HepG2 (cell line): Measurements from ENCODE around the gene ENTPD5. TPM values are rescaled to one million over a fixed set of nuclear protein-coding genes. Genes with fewer than 3 reads are reported as not detected.

Source experiments
- ARNT ChIP-seq: fragments of 450-650 bp; IDR thresholded peaks from 2 replicates; pipeline ENCODE4 v1.6.1; 2017
- BRD4 ChIP-seq: sonication (generic); formaldehyde crosslinking; IDR thresholded peaks from 2 replicates; pipeline ENCODE4 v1.4.0; 2020; ENCODE audit warnings: missing genetic modification reagents
- CC2D1A ChIP-seq: sonication (generic); formaldehyde crosslinking; IDR thresholded peaks from 2 replicates; pipeline ENCODE4 v1.8.1; 2023; ENCODE audit warnings: mild to moderate bottlenecking, missing genetic modification reagents
- CSRNP1 ChIP-seq: sonication (generic); formaldehyde crosslinking; IDR thresholded peaks from 2 replicates; pipeline ENCODE4 v1.8.1; 2023; ENCODE audit warnings: mild to moderate bottlenecking, missing genetic modification reagents
- GATAD2A ChIP-seq: IDR thresholded peaks from 2 replicates; pipeline ENCODE4 v1.6.1; 2016
- GLI4 ChIP-seq: sonication (generic); formaldehyde crosslinking; IDR thresholded peaks from 2 replicates; pipeline ENCODE4 v1.5.1; 2020; ENCODE audit warnings: missing genetic modification reagents, mild to moderate bottlenecking, moderate library complexity, borderline replicate concordance
- HMG20B ChIP-seq: conservative IDR thresholded peaks from 2 replicates; pipeline ENCODE4 v1.6.1; 2016; ENCODE audit warnings: missing genetic modification reagents, missing compliant biosample characterization
- HOXA5 ChIP-seq: sonication (generic); formaldehyde crosslinking; IDR thresholded peaks from 2 replicates; pipeline ENCODE4 v1.4.0; 2020; ENCODE audit warnings: missing genetic modification reagents
- IRF2 ChIP-seq: IDR thresholded peaks from 2 replicates; pipeline ENCODE4 v1.6.1; 2018; ENCODE audit warnings: missing genetic modification reagents, missing compliant biosample characterization
- MIER3 ChIP-seq: IDR thresholded peaks from 2 replicates; pipeline ENCODE4 v1.6.1; 2016; ENCODE audit warnings: missing compliant biosample characterization, borderline replicate concordance
- PAXIP1 ChIP-seq: sonication (generic); formaldehyde crosslinking; conservative IDR thresholded peaks from 2 replicates; pipeline ENCODE4 v1.4.0; 2020; ENCODE audit warnings: mild to moderate bottlenecking, missing genetic modification reagents, moderate library complexity
- RBM39 ChIP-seq: fragments of 200-400 bp; formaldehyde crosslinking; IDR thresholded peaks from one replicate; pipeline ENCODE4 v1.6.1; 2018; ENCODE audit warnings: antibody characterized with exemption, mild to moderate bottlenecking, low read depth, low read length; ENCODE audit not compliant: poor library complexity, severe bottlenecking
- ZBTB2 ChIP-seq: sonication (generic); formaldehyde crosslinking; IDR thresholded peaks from 2 replicates; pipeline ENCODE4 v1.8.0; 2022; ENCODE audit warnings: low read depth, missing genetic modification reagents
- ZBTB8A ChIP-seq: sonication (generic); formaldehyde crosslinking; IDR thresholded peaks from 2 replicates; pipeline ENCODE4 v1.4.0; 2020; ENCODE audit warnings: mild to moderate bottlenecking, low read depth, missing genetic modification reagents, borderline replicate concordance
- ZMYM4 ChIP-seq: sonication (generic); formaldehyde crosslinking; IDR thresholded peaks from 2 replicates; pipeline ENCODE4 v1.8.1; 2023; ENCODE audit warnings: mild to moderate bottlenecking, missing genetic modification reagents
- ZNF777 ChIP-seq: sonication (generic); formaldehyde crosslinking; IDR thresholded peaks from 2 replicates; pipeline ENCODE4 v1.4.0; 2020; ENCODE audit warnings: missing genetic modification reagents
- polyA plus RNA-seq, 8 experiments: library from polyadenylated mRNA; depleted of rRNA in 3 of 8; stranded (reverse) in 7 of 8; unstranded in 1 of 8; fragments of >200 nt; fragmentation: Illumina TruSeq in 4 of 8; extraction: Trizol in 4 of 8; gene quantifications; 2 replicates each; pipeline versions ENCODE4 v1.2.1 to v1.2.3, GENCODE V29; 2011 to 2016; ENCODE audit warnings: low read depth in 4 of 8, missing spikeins in 1 of 8, mixed read lengths in 1 of 8; ENCODE audit not compliant: insufficient read depth in 1 of 8
- total RNA-seq, 5 experiments: library from RNA; depleted of rRNA; stranded (reverse); fragments of >200 nt; fragmentation: Illumina TruSeq; extraction: Trizol; gene quantifications; 2 replicates each; pipeline ENCODE4 v1.2.3, GENCODE V29; 2016; ENCODE audit warnings: low read depth in 1 of 5
- TF ChIP-seq, protein P1 (sequence below): sonication (generic); formaldehyde crosslinking; IDR thresholded peaks from 2 replicates; pipeline ENCODE4; 2020; ENCODE audit warnings: missing genetic modification reagents, mild to moderate bottlenecking, borderline replicate concordance
- TF ChIP-seq, protein P2 (sequence below): sonication (generic); formaldehyde crosslinking; IDR thresholded peaks from 2 replicates; pipeline ENCODE4 v1.5.0; 2020; ENCODE audit warnings: missing genetic modification reagents, mild to moderate bottlenecking, borderline replicate concordance

Gene ENTPD5
- total and polyA plus RNA-seq, 2 of the 13 experiments (the other 11 are each of a cell fraction or from before 2014, with no cell fraction given): 33.8 to 43.3 TPM

GRCh38 chr14:73997108-73997943 is 21.8 kb downstream of the ENTPD5 start (continued):
- TF ChIP-seq BRD4 (CRISPR knock-in tag) (peak; percentile 15; the same call in 1 of the 2 replicates), ZBTB8A (CRISPR knock-in tag) (no peak), HOXA5 (CRISPR knock-in tag) (peak; percentile 11; the same call in 1 of the 2 replicates), IRF2 (CRISPR knock-in tag) (no peak; the same call in 1 of the 2 replicates), CC2D1A (CRISPR knock-in tag) (0 out of 2 replicates have a peak, but pooled peaks have one; percentile 72), PAXIP1 (peak; percentile 76), ZNF777 (CRISPR knock-in tag) (no peak), GLI4 (CRISPR knock-in tag) (no peak; the same call in 1 of the 2 replicates), MIER3 (CRISPR knock-in tag) (no peak; the same call in none of the 2 replicates), RBM39 (no peak), CSRNP1 (CRISPR knock-in tag) (no peak), ZMYM4 (peak; percentile 8), ZBTB2 (CRISPR knock-in tag) (no peak), HMG20B (0 out of 2 replicates have a peak, but pooled peaks have one; percentile 4), GATAD2A (CRISPR knock-in tag) (peak; percentile 48; the same call in 1 of the 2 replicates), ARNT (no peak)
- TF ChIP-seq, protein P1, sequence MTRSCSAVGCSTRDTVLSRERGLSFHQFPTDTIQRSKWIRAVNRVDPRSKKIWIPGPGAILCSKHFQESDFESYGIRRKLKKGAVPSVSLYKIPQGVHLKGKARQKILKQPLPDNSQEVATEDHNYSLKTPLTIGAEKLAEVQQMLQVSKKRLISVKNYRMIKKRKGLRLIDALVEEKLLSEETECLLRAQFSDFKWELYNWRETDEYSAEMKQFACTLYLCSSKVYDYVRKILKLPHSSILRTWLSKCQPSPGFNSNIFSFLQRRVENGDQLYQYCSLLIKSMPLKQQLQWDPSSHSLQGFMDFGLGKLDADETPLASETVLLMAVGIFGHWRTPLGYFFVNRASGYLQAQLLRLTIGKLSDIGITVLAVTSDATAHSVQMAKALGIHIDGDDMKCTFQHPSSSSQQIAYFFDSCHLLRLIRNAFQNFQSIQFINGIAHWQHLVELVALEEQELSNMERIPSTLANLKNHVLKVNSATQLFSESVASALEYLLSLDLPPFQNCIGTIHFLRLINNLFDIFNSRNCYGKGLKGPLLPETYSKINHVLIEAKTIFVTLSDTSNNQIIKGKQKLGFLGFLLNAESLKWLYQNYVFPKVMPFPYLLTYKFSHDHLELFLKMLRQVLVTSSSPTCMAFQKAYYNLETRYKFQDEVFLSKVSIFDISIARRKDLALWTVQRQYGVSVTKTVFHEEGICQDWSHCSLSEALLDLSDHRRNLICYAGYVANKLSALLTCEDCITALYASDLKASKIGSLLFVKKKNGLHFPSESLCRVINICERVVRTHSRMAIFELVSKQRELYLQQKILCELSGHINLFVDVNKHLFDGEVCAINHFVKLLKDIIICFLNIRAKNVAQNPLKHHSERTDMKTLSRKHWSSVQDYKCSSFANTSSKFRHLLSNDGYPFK: no peak
- TF ChIP-seq, protein P2, sequence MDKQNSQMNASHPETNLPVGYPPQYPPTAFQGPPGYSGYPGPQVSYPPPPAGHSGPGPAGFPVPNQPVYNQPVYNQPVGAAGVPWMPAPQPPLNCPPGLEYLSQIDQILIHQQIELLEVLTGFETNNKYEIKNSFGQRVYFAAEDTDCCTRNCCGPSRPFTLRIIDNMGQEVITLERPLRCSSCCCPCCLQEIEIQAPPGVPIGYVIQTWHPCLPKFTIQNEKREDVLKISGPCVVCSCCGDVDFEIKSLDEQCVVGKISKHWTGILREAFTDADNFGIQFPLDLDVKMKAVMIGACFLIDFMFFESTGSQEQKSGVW (CRISPR knock-in tag): no peak
